ENCODE measurements around the gene ANKRD42.
"Not testable (repeated sequence)": the region's sequence is repeated elsewhere in the genome, so short reads cannot be mapped to it uniquely, and the experiment has no call there.

ANKRD42 gene

DNA sequence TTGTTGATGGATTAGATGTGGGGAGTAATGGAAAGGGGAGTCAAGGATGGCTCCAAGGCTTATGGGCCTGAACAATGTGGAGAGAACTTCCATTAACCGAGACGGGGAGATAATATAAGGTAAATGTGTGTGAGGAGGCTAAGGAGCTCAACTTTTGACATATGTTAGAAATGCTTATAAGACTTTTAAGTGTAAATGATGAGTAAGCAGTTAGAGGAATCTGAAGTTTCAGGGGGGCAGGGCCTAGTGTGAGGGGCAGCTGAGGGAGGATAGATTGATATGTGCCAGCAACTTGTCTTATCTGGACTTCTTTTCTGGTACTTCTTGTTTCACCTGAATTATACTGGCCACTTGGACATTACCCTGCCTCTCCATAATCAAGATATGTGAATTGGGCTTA, 29.9 kb downstream of the ANKRD42 start:
- Mint-ChIP-seq H3K4me1 (ENCODE audit: low read depth in 2 of 2) (no peaks in the 10 kb centered on the region), H3K4me3 (no peak overlapping the region), H3K27ac (no peak overlapping the region)

DNA sequence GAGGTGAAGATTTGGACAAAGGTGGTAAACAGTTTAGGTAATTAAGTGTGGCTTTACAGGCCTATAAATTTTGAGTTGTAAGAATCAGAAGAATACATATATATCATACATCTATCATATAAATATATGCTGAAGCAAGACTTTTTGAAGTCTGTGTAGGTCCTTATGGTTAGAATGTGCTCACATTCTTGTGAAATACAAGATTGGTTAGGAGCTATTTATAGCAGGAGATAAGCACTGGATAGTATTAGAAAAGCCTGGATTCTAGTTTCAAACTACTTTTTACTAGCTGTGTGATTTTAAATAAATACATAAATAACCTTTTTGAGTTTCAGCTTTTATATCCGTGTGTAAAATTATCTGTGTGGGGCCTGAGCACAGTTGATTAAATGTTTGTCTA, 42.3 kb downstream of the ANKRD42 start:
- Mint-ChIP-seq H3K4me3 (no peak overlapping the region), H3K4me1 (ENCODE audit: low read depth in 2 of 2) (no peaks in the 10 kb centered on the region), H3K36me3 (ENCODE audit: insufficient read depth) (no peaks in the 10 kb centered on the region), H3K9me3 (no peaks in the 10 kb centered on the region), H3K27ac (no peak overlapping the region), H3K27me3 (no peaks in the 10 kb centered on the region)
- ATAC-seq (replicated peaks) (no peak), DNase-seq (no peak)

More for the DNA sequence above, 29.9 kb downstream of the ANKRD42 start:
- Mint-ChIP-seq H3K27me3 (no peaks in the 10 kb centered on the region), H3K36me3 (ENCODE audit: insufficient read depth) (no peaks in the 10 kb centered on the region), H3K9me3 (no peaks in the 10 kb centered on the region)
- ATAC-seq (replicated peaks) (no peak), DNase-seq (no peak)

- Mint-ChIP-seq H3K4me3 (no peak overlapping the region), H3K4me1 (ENCODE audit: low read depth in 2 of 2) (no peaks in the 10 kb centered on the region)
Measured at GRCh38 chr11:83238111-83238510, 44.6 kb downstream of the ANKRD42 start.

GRCh38 chr11:83241291-83241946, 47.9 kb downstream of the ANKRD42 start:
- Mint-ChIP-seq H3K4me3 (no peak overlapping the region), H3K36me3 (ENCODE audit: insufficient read depth) (no peaks in the 10 kb centered on the region), H3K27me3 (no peaks in the 10 kb centered on the region), H3K27ac (no peak overlapping the region), H3K9me3 (no peaks in the 10 kb centered on the region), H3K4me1 (ENCODE audit: low read depth in 2 of 2) (no peaks in the 10 kb centered on the region)
- no peak for DNase-seq
- ATAC-seq (replicated peaks) = no peak

More at GRCh38 chr11:83238111-83238510, 44.6 kb downstream of the ANKRD42 start:
- no peak for DNase-seq
- ATAC-seq (replicated peaks) = no peak
- Mint-ChIP-seq H3K27me3 (no peaks in the 10 kb centered on the region), H3K36me3 (ENCODE audit: insufficient read depth) (no peaks in the 10 kb centered on the region), H3K27ac (no peak overlapping the region), H3K9me3 (no peaks in the 10 kb centered on the region)

GRCh38 chr11:83249445-83249844, 55.9 kb downstream of the ANKRD42 start:
- no peak for ATAC-seq (replicated peaks)
- Mint-ChIP-seq H3K4me3 (no peak overlapping the region), H3K4me1 (ENCODE audit: low read depth in 2 of 2) (no peaks in the 10 kb centered on the region), H3K36me3 (ENCODE audit: insufficient read depth) (no peaks in the 10 kb centered on the region), H3K27me3 (no peaks in the 10 kb centered on the region), H3K9me3 (no peaks in the 10 kb centered on the region), H3K27ac (no peak overlapping the region)
- no peak for DNase-seq

- Mint-ChIP-seq H3K9me3 (no peaks in the 10 kb centered on the region), H3K36me3 (ENCODE audit: insufficient read depth) (no peaks in the 10 kb centered on the region), H3K27me3 (no peaks in the 10 kb centered on the region), H3K27ac (no peak overlapping the region), H3K4me1 (ENCODE audit: low read depth in 2 of 2) (no peaks in the 10 kb centered on the region), H3K4me3 (no peak overlapping the region)
- peak; percentile 77 for ATAC-seq (replicated peaks)
- DNase-seq = peak in 1 of 3 experiments; percentile 11
Measured at GRCh38 chr11:83249972-83250593, 56.6 kb downstream of the ANKRD42 start.

DNA sequence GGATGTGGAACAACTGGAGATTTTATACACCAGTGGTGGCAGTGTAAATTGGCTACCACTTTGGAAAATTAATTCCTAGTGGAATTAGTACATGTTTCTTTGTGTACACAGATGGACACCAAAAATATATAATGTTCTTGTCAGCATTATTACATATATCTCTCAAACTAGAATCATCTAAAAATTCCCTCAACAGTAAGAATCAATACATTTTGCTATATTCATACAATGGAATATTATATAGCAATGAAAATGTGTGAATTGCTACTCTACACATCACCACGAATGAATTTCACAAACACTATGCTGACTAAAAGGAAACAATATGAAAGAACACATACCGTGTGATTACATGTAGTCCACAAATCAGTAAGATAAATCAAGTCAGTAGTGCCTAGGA, 58.8 kb downstream of the ANKRD42 start:
- ATAC-seq (replicated peaks) (no peak), DNase-seq (no peak)
- Mint-ChIP-seq H3K36me3 (ENCODE audit: insufficient read depth) (peaks cover 3% of the 10 kb centered on the region), H3K27ac (no peak overlapping the region), H3K9me3 (no peaks in the 10 kb centered on the region), H3K4me3 (no peak overlapping the region), H3K27me3 (no peaks in the 10 kb centered on the region), H3K4me1 (ENCODE audit: low read depth in 2 of 2) (no peaks in the 10 kb centered on the region)

- Mint-ChIP-seq H3K27ac (no peak overlapping the region), H3K9me3 (no peaks in the 10 kb centered on the region), H3K27me3 (no peaks in the 10 kb centered on the region), H3K4me1 (ENCODE audit: low read depth in 2 of 2) (no peaks in the 10 kb centered on the region), H3K36me3 (ENCODE audit: insufficient read depth) (peaks cover 3% of the 10 kb centered on the region), H3K4me3 (no peak overlapping the region)
- ATAC-seq (replicated peaks) (no peak), DNase-seq (no peak)
Measured at GRCh38 chr11:83252941-83253340, 59.4 kb downstream of the ANKRD42 start.

- ATAC-seq (replicated peaks) (no peak), DNase-seq (no peak)
- Mint-ChIP-seq H3K4me1 (ENCODE audit: low read depth in 2 of 2) (no peaks in the 10 kb centered on the region), H3K27ac (peak overlapping the region in 1 of 2 donors; percentile 23), H3K9me3 (no peaks in the 10 kb centered on the region), H3K4me3 (no peak overlapping the region), H3K27me3 (no peaks in the 10 kb centered on the region), H3K36me3 (ENCODE audit: insufficient read depth) (peaks cover 8% of the 10 kb centered on the region)
Measured at GRCh38 chr11:83255366-83255765, 61.9 kb downstream of the ANKRD42 start.

DNA sequence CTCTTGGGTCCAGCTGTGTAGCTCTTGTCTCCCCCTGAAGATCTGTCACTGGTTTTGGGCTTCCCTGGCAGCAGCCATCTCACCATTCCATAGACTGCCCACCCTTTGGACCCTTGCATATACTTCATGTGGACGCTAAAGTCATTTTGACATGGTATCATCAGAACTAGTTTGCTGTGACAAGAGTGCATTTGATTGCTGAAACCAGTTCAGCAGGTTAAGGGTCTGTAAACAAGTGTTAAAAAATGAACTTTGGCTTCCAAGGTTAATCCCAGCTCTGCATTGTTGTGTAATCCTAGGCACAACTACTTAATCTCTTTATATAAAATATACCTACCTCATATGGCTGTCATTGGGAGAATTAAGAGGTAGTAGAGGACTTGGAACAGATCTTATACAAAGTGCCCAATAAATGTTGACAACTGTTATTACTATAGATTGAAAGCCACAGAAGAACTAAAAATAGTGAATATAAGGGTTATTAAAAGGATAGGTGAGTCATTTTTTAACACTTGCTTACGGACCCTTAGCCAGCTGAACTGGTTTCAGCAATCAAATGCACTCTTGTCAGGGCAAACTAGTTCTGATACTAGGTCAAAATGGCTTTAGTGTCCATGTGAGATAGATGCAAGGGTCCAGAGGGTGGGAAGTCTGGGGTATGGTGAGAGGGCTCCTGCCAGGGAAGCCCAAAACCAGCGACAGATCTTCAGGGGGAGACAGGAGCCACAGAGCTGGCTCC, 63.3 kb downstream of the ANKRD42 start:
- DNase-seq (no peak), ATAC-seq (replicated peaks) (no peak)
- no peak overlapping the region for H3K4me3 Mint-ChIP-seq
- peak overlapping the region; percentile 36 to 81 for H3K27ac Mint-ChIP-seq
- H3K4me1 Mint-ChIP-seq (ENCODE audit: low read depth in 2 of 2) = no peaks in the 10 kb centered on the region
- no peaks in the 10 kb centered on the region for H3K9me3 Mint-ChIP-seq
- no peaks in the 10 kb centered on the region for H3K27me3 Mint-ChIP-seq
- peaks cover 15% of the 10 kb centered on the region for H3K36me3 Mint-ChIP-seq (ENCODE audit: insufficient read depth)

GRCh38 chr11:83257761-83258168, 64.3 kb downstream of the ANKRD42 start:
- peaks cover 15% of the 10 kb centered on the region for H3K36me3 Mint-ChIP-seq (ENCODE audit: insufficient read depth)

GRCh38 chr11:83259559-83259958, 66.0 kb downstream of the ANKRD42 start:
- DNase-seq = no peak
- Mint-ChIP-seq H3K27ac (peak overlapping the region in 1 of 2 donors; percentile 60), H3K27me3 (no peaks in the 10 kb centered on the region), H3K4me1 (ENCODE audit: low read depth in 2 of 2) (no peaks in the 10 kb centered on the region), H3K4me3 (no peak overlapping the region), H3K36me3 (ENCODE audit: insufficient read depth) (peaks cover 27% of the 10 kb centered on the region), H3K9me3 (no peaks in the 10 kb centered on the region)
- no peak for ATAC-seq (replicated peaks)

More at GRCh38 chr11:83257761-83258168, 64.3 kb downstream of the ANKRD42 start:
- Mint-ChIP-seq H3K4me3 (no peak overlapping the region), H3K27ac (peak overlapping the region in 1 of 2 donors; percentile 81), H3K9me3 (no peaks in the 10 kb centered on the region), H3K4me1 (ENCODE audit: low read depth in 2 of 2) (no peaks in the 10 kb centered on the region), H3K27me3 (no peaks in the 10 kb centered on the region)
- DNase-seq = no peak
- no peak for ATAC-seq (replicated peaks)

- H3K4me1 Mint-ChIP-seq (ENCODE audit: low read depth in 2 of 2) = peaks cover 8 to 18% of the 10 kb centered on the region in 2 donors
- no peaks in the 10 kb centered on the region for H3K9me3 Mint-ChIP-seq
- no peak overlapping the region for H3K4me3 Mint-ChIP-seq
- H3K27me3 Mint-ChIP-seq = no peaks in the 10 kb centered on the region
- H3K36me3 Mint-ChIP-seq (ENCODE audit: insufficient read depth) = peaks cover 54% of the 10 kb centered on the region
- ATAC-seq (replicated peaks) = no peak
- H3K27ac Mint-ChIP-seq = no peak overlapping the region
- no peak for DNase-seq
Measured at GRCh38 chr11:83265331-83265730, 71.8 kb downstream of the ANKRD42 start.

GRCh38 chr11:83269080-83269479, 75.6 kb downstream of the ANKRD42 start:
- not testable (repeated sequence) for ATAC-seq (replicated peaks); DNase-seq; H3K9me3 Mint-ChIP-seq; H3K4me3 Mint-ChIP-seq; H3K27me3 Mint-ChIP-seq
- Mint-ChIP-seq H3K36me3 (ENCODE audit: insufficient read depth) (peaks cover 60% of the 10 kb centered on the region), H3K4me1 (ENCODE audit: low read depth in 2 of 2) (peaks cover 10 to 21% of the 10 kb centered on the region in 2 donors), H3K27ac (peak overlapping the region in 1 of 2 donors; percentile 47)

All from effector memory CD8-positive, alpha-beta T cell (primary cell).